Pulmonary artery endothelial cell (primary cell): ENCODE results near the gene PROP1. TPM values are rescaled to one million over a fixed set of nuclear protein-coding genes. Genes with fewer than 3 reads are reported as not detected.
"Not testable (repeated sequence)": the region's sequence is repeated elsewhere in the genome, so short reads cannot be mapped to it uniquely, and the experiment has no call there.

ENCODE experiments used
- DNase-seq: peaks from one replicate; pipeline ENCODE4 v3.0.0-alpha.2; 2011; ENCODE audit warnings: low read depth, low spot score
- total RNA-seq: library from RNA; depleted of rRNA; stranded (reverse); fragments of >200 nt; gene quantifications from 2 replicates; pipeline ENCODE4 v1.2.3, GENCODE V29; 2014

PROP1 gene
- total RNA-seq, 1 donor from 2014 or later, result not detected

GRCh38 chr5:177982956-177983355 is 13.1 kb downstream of the PROP1 start:
- DNase-seq, result no peak

- DNase-seq, result no peak
These were observed 13.8 kb downstream of the PROP1 start for GRCh38 chr5:177982072-177982727.

GRCh38 chr5:177981296-177982071 is 14.6 kb downstream of the PROP1 start:
- DNase-seq, result no peak

GRCh38 chr5:177980743-177981151 is 15.3 kb downstream of the PROP1 start:
- DNase-seq, result no peak

GRCh38 chr5:177977600-177977999 is 18.4 kb downstream of the PROP1 start:
- DNase-seq, result not testable (repeated sequence)

GRCh38 chr5:177973066-177973635 is 22.9 kb downstream of the PROP1 start:
- DNase-seq, result no peak

- no peak for DNase-seq
These were observed 23.4 kb downstream of the PROP1 start for GRCh38 chr5:177972613-177973012.

GRCh38 chr5:177972014-177972413 is 24.0 kb downstream of the PROP1 start:
- not testable (repeated sequence) for DNase-seq

- no peak for DNase-seq
These were observed 27.3 kb downstream of the PROP1 start for GRCh38 chr5:177968661-177969211.

GRCh38 chr5:177967221-177967887 is 28.7 kb downstream of the PROP1 start:
- no peak for DNase-seq

GRCh38 chr5:177966839-177967166 is 29.2 kb downstream of the PROP1 start:
- no peak for DNase-seq

GRCh38 chr5:177966009-177966838 is 29.8 kb downstream of the PROP1 start:
- DNase-seq, result no peak

- DNase-seq, result no peak
These were observed 31.6 kb downstream of the PROP1 start for GRCh38 chr5:177964471-177964870.

GRCh38 chr5:177963966-177964365 is 32.1 kb downstream of the PROP1 start:
- DNase-seq, result no peak

GRCh38 chr5:177959315-177959714 is 36.7 kb downstream of the PROP1 start:
- no peak for DNase-seq

- no peak for DNase-seq
These were observed 37.3 kb downstream of the PROP1 start for GRCh38 chr5:177958696-177959095.

GRCh38 chr5:177957241-177957640 is 38.8 kb downstream of the PROP1 start:
- DNase-seq, result no peak

GRCh38 chr5:177953101-177953500 is 42.9 kb downstream of the PROP1 start:
- not testable (repeated sequence) for DNase-seq

GRCh38 chr5:177949656-177950055 is 46.4 kb downstream of the PROP1 start:
- not testable (repeated sequence) for DNase-seq

- DNase-seq, result not testable (repeated sequence)
These were observed 47.0 kb downstream of the PROP1 start for GRCh38 chr5:177949065-177949464.

- not testable (repeated sequence) for DNase-seq
These were observed 48.1 kb downstream of the PROP1 start for GRCh38 chr5:177947912-177948311.
